GM12878 (cell line): Measurements from ENCODE around the gene CNTN3. TPM values are rescaled to one million over a fixed set of nuclear protein-coding genes. Genes with fewer than 3 reads are reported as not detected.

Experiments used
- ATAC-seq: fragments of 200-7000 bp; cut with Tn5 transposase; 3 replicates; pipeline ENCODE4 v1.9.1; 2020; ENCODE audit warnings: mild to moderate bottlenecking, moderate library complexity
- BruUV-seq: library from RNA; stranded (reverse); fragments of 400-500 nt; replicated peaks from 2 replicates; lab custom pipeline; 2021; lab: Mats Ljungman, UMichigan
- CTCF ChIA-PET: fragments of 300-600 bp; sonication (Branson Sonifier 250); formaldehyde crosslinking; extraction: SDS; loops from one replicate; lab custom pipeline; 2021; ENCODE audit warnings: inconsistent platforms; lab: Yijun Ruan, JAX
- POLR2A ChIA-PET: fragments of 350-600 bp; formaldehyde crosslinking; extraction: SDS; loops from one replicate; lab custom pipeline; 2021; ENCODE audit warnings: inconsistent platforms; lab: Charles Lee
- RAD21 ChIA-PET: fragments of 300-600 bp; sonication (Branson Sonifier 250); formaldehyde crosslinking; loops from one replicate; lab custom pipeline; 2023; ENCODE audit warnings: antibody characterized with exemption; ENCODE audit not compliant: unreplicated experiment; lab: Charles Lee
- SMC1A ChIA-PET: fragments of 300-600 bp; sonication (Branson Sonifier 250); formaldehyde crosslinking; loops from one replicate; lab custom pipeline; 2023; ENCODE audit not compliant: unreplicated experiment, uncharacterized antibody; lab: Charles Lee
- DNase-seq: peaks from one replicate; pipeline ENCODE4 v3.0.0-alpha.2; 2011; ENCODE audit warnings: low read depth, low spot score
- FAIRE-seq: peaks from 3 replicates; lab custom pipeline; 2011; peaks lifted over from hg19 to GRCh38; lab: Jason Lieb, UNC
- H2AFZ ChIP-seq: 2 replicates; pipeline ENCODE4 v1.6.0; 2011; ENCODE audit warnings: low read depth, low read length, control low read depth; ENCODE audit not compliant: control insufficient read depth
- H3K27ac ChIP-seq: 2 replicates; pipeline ENCODE4 v1.5.1; 2011; ENCODE audit warnings: control low read depth; ENCODE audit not compliant: control insufficient read depth, insufficient read depth
- H3K27me3 ChIP-seq, 2 experiments: replicated peaks in 1 of 2; 2 replicates each; pipeline versions ENCODE4 v1.6.0 to v1.6.1; 2011; ENCODE audit warnings: low read length in 1 of 2; ENCODE audit not compliant: control insufficient read depth in 2 of 2, insufficient read depth in 2 of 2
- H3K36me3 ChIP-seq, 2 experiments: 2 replicates each; pipeline ENCODE4 v1.5.1; 2011; ENCODE audit warnings: low read length in 1 of 2; ENCODE audit not compliant: control insufficient read depth in 2 of 2, insufficient read depth in 2 of 2
- H3K4me1 ChIP-seq: 2 replicates; pipeline ENCODE4 v1.6.1; 2011; ENCODE audit warnings: mild to moderate bottlenecking, low read length, moderate library complexity, mixed read lengths; ENCODE audit not compliant: control insufficient read depth, insufficient read depth
- H3K4me2 ChIP-seq: 2 replicates; pipeline ENCODE4 v1.6.0; 2011; ENCODE audit warnings: control low read depth; ENCODE audit not compliant: control insufficient read depth, insufficient read depth
- H3K4me3 ChIP-seq: fragments of 200-600 bp; sonication (generic); 2 replicates; pipeline ENCODE4 v1.5.1; 2016
- H3K79me2 ChIP-seq: 2 replicates; pipeline ENCODE4 v1.6.0; 2011; ENCODE audit warnings: low read length; ENCODE audit not compliant: control insufficient read depth, insufficient read depth
- H3K9ac ChIP-seq: 2 replicates; pipeline ENCODE4 v1.8.0; 2011; ENCODE audit warnings: low read length, control low read depth, mixed read lengths; ENCODE audit not compliant: control insufficient read depth, insufficient read depth
- H3K9me3 ChIP-seq: replicated peaks from 3 replicates; pipeline ENCODE4 v1.5.1; 2011; ENCODE audit warnings: mild to moderate bottlenecking, low read length; ENCODE audit not compliant: control insufficient read depth, insufficient read depth
- H4K20me1 ChIP-seq: 2 replicates; pipeline ENCODE4 v1.6.0; 2011; ENCODE audit not compliant: control insufficient read depth, insufficient read depth
- CHD2 ChIP-seq: IDR thresholded peaks from 2 replicates; pipeline ENCODE4 v1.6.1; 2011; ENCODE audit warnings: low read depth, low read length, improper control_type of control experiment, borderline replicate concordance
- IKZF2 ChIP-seq, 2 experiments: fragments of 450-650 bp; IDR thresholded peaks; 2 replicates each; pipeline ENCODE4 v1.6.1; 2017; ENCODE audit warnings: mild to moderate bottlenecking in 2 of 2, moderate library complexity in 2 of 2
- IRF4 ChIP-seq: IDR thresholded peaks from 2 replicates; pipeline ENCODE4 v1.6.1; 2011; ENCODE audit warnings: low read depth, low read length
- IRF5 ChIP-seq: fragments of 450-650 bp; IDR thresholded peaks from 2 replicates; pipeline ENCODE4 v1.6.1; 2017; ENCODE audit warnings: borderline replicate concordance
- KAT2A ChIP-seq: conservative IDR thresholded peaks from 2 replicates; pipeline ENCODE4 v1.6.1; 2011; ENCODE audit warnings: low read depth, low read length; ENCODE audit not compliant: control insufficient read depth
- KDM1A ChIP-seq: fragments of 200-600 bp; sonication (generic); IDR thresholded peaks from 2 replicates; pipeline ENCODE4 v1.6.1; 2016; ENCODE audit warnings: borderline replicate concordance
- MTA2 ChIP-seq: fragments of 450-650 bp; IDR thresholded peaks from 2 replicates; pipeline ENCODE4 v1.6.1; 2016; ENCODE audit warnings: low read depth, mild to moderate bottlenecking, moderate library complexity
- NFXL1 ChIP-seq: fragments of 450-650 bp; IDR thresholded peaks from 2 replicates; pipeline ENCODE4 v1.6.1; 2017; ENCODE audit warnings: antibody characterized with exemption, mild to moderate bottlenecking, borderline replicate concordance
- RELA ChIP-seq: fragments of 450-650 bp; IDR thresholded peaks from 2 replicates; pipeline ENCODE4 v1.8.0; 2014; ENCODE audit warnings: borderline replicate concordance; ENCODE audit not compliant: partially characterized antibody
- SMAD1 ChIP-seq: fragments of 450-650 bp; IDR thresholded peaks from 2 replicates; pipeline ENCODE4 v1.6.1; 2018; ENCODE audit warnings: mild to moderate bottlenecking, low read depth; ENCODE audit not compliant: partially characterized antibody
- SP1 ChIP-seq: IDR thresholded peaks from one replicate; pipeline ENCODE4 v1.6.1; 2011; ENCODE audit warnings: low read depth, low read length
- TCF12 ChIP-seq: IDR thresholded peaks from 2 replicates; pipeline ENCODE4 v1.6.1; 2011; ENCODE audit warnings: low read depth, mild to moderate bottlenecking, low read length
- WGBS: methylation state at CpG from one replicate; pipeline ENCODE4 v1.1.6; 2016; ENCODE audit warnings: low lambda C conversion rate; ENCODE audit not compliant: insufficient replicate concordance, insufficient coverage; ENCODE audit errors: missing lambda C conversion rate; 5-methylcytosine and 5-hydroxymethylcytosine counted together
- in situ Hi-C: fragments of 300-500 bp; cut with MboI; formaldehyde crosslinking; loops from 9 replicates; pipeline ENCODE4 v1.14.3; 2018; ENCODE audit warnings: mixed read lengths
- intact Hi-C: fragments of 100-400 bp; cut with micrococcal nuclease; formaldehyde crosslinking; loops from one replicate; pipeline ENCODE4 v1.14.2; 2022; ENCODE audit not compliant: unreplicated experiment
- polyA plus RNA-seq, 11 experiments: library from polyadenylated mRNA; depleted of rRNA in 4 of 11; unstranded in 6 of 11; stranded (reverse) in 5 of 11; fragments of >200 nt; fragmentation: Nextera tagmentation in 4 of 11; fragmentation: Illumina TruSeq in 1 of 11; extraction: Ambion mirVana in 4 of 11; extraction: Trizol in 1 of 11; gene quantifications; 1 replicate in 1 of 11; 2 replicates in 10 of 11; pipeline versions ENCODE4 v1.2.1 to v1.2.3, GENCODE V29; 2011 to 2016; ENCODE audit warnings: inconsistent platforms in 2 of 11, missing spikeins in 2 of 11, low read depth in 1 of 11
- total RNA-seq, 4 experiments: library from RNA; depleted of rRNA in 3 of 4; stranded (reverse); fragments of >200 nt in 3 of 4; fragmentation: Illumina TruSeq in 1 of 4; extraction: Trizol in 1 of 4; gene quantifications; 2 replicates each; pipeline versions ENCODE4 v1.2.1 to v1.2.3, GENCODE V29; 2013 to 2021
- TF ChIP-seq, protein P1 (sequence below): fragments of 450-650 bp; formaldehyde crosslinking; IDR thresholded peaks from 2 replicates; pipeline ENCODE4 v1.5.0; 2022; ENCODE audit warnings: mild to moderate bottlenecking, missing genetic modification characterization

Gene CNTN3
- total and polyA plus RNA-seq, 10 of the 15 experiments (the other 5 are each of a cell fraction or from before 2014, with no cell fraction given), result 0.14 TPM; not detected in 9

- H2AFZ ChIP-seq, result no peak overlapping the region
- POLR2A ChIA-PET, result no interaction called here
- H3K79me2 ChIP-seq, result no peaks in the 10 kb centered on the region
- BruUV-seq, result no TSS peak
- no peaks in the 10 kb centered on the region for H4K20me1 ChIP-seq
- TF ChIP-seq RELA, result no peak
- TF ChIP-seq IKZF2 (IDR thresholded peaks at IDR 0.05), result no peak
- no peak for TF ChIP-seq KDM1A
- no peak for TF ChIP-seq MTA2
- TF ChIP-seq SMAD1, result no peak
- TF ChIP-seq, all 136 proteins: peak for 0
- no peak for FAIRE-seq
- H3K4me1 ChIP-seq, result no peaks in the 10 kb centered on the region
- WGBS, result 0% methylated on average over 2 of the region's 2 CpGs
- no peak for ATAC-seq
- no peak overlapping the region for H3K9ac ChIP-seq
- H3K9me3 ChIP-seq, result no peaks in the 10 kb centered on the region
- ChIA-PET RAD21 (no interaction called here), CTCF (no interaction called here), SMC1A (no interaction called here)
- no peak overlapping the region for H3K4me2 ChIP-seq
- intact Hi-C loops (no loop called here), in situ Hi-C loops (no loop called here)
- H3K4me3 ChIP-seq, result no peak overlapping the region
- H3K36me3 ChIP-seq, result no peaks in the 10 kb centered on the region
- no peaks in the 10 kb centered on the region for H3K27me3 ChIP-seq
- DNase-seq, result no peak
- no peak overlapping the region for H3K27ac ChIP-seq
Observed at GRCh38 chr3:74603292-74603691, 11.2 kb downstream of the CNTN3 start.

GRCh38 chr3:74602471-74602870 lies 12.0 kb downstream of the CNTN3 start:
- H3K4me2 ChIP-seq, result no peak overlapping the region
- no peak for ATAC-seq
- no peaks in the 10 kb centered on the region for H4K20me1 ChIP-seq
- WGBS, result 0% methylated on average over 2 of the region's 2 CpGs
- H3K27me3 ChIP-seq, result no peaks in the 10 kb centered on the region
- BruUV-seq, result no TSS peak
- in situ Hi-C loops, result no loop called here
- no peaks in the 10 kb centered on the region for H3K9me3 ChIP-seq
- intact Hi-C loops, result no loop called here
- H3K9ac ChIP-seq, result no peak overlapping the region
- no peaks in the 10 kb centered on the region for H3K36me3 ChIP-seq
- DNase-seq, result no peak
- TF ChIP-seq NFXL1 (no peak), IRF5 (no peak), SP1 (no peak), KAT2A (no peak), TCF12 (no peak), IRF4 (no peak), CHD2 (no peak)
- TF ChIP-seq, protein P1, sequence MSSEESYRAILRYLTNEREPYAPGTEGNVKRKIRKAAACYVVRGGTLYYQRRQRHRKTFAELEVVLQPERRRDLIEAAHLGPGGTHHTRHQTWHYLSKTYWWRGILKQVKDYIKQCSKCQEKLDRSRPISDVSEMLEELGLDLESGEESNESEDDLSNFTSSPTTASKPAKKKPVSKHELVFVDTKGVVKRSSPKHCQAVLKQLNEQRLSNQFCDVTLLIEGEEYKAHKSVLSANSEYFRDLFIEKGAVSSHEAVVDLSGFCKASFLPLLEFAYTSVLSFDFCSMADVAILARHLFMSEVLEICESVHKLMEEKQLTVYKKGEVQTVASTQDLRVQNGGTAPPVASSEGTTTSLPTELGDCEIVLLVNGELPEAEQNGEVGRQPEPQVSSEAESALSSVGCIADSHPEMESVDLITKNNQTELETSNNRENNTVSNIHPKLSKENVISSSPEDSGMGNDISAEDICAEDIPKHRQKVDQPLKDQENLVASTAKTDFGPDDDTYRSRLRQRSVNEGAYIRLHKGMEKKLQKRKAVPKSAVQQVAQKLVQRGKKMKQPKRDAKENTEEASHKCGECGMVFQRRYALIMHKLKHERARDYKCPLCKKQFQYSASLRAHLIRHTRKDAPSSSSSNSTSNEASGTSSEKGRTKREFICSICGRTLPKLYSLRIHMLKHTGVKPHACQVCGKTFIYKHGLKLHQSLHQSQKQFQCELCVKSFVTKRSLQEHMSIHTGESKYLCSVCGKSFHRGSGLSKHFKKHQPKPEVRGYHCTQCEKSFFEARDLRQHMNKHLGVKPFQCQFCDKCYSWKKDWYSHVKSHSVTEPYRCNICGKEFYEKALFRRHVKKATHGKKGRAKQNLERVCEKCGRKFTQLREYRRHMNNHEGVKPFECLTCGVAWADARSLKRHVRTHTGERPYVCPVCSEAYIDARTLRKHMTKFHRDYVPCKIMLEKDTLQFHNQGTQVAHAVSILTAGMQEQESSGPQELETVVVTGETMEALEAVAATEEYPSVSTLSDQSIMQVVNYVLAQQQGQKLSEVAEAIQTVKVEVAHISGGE (CRISPR knock-in tag), result no peak
- H3K79me2 ChIP-seq, result no peaks in the 10 kb centered on the region
- CTCF ChIA-PET, result no interaction called here
- H2AFZ ChIP-seq, result no peak overlapping the region
- H3K4me3 ChIP-seq, result no peak overlapping the region
- H3K4me1 ChIP-seq, result no peaks in the 10 kb centered on the region
- FAIRE-seq, result no peak
- SMC1A ChIA-PET, result no interaction called here
- no peak overlapping the region for H3K27ac ChIP-seq
- RAD21 ChIA-PET, result no interaction called here
- POLR2A ChIA-PET, result interaction anchor here (0.5 to 0.7 kb wide), 2 partner anchors 126 to 349 kb away, joined by 3 to 7 read pairs; no protein-coding TSS in a partner anchor
